GM21447 (cell line): ENCODE results near the gene VIP.
"Not testable (repeated sequence)": the region's sequence is repeated elsewhere in the genome, so short reads cannot be mapped to it uniquely, and the experiment has no call there.

Experiments used
- ATAC-seq: cut with Tn5 transposase; IDR thresholded peaks from one replicate; pipeline ENCODE4 v1.9.1; 2021; ENCODE audit not compliant: unreplicated experiment

The VIP gene

DNA sequence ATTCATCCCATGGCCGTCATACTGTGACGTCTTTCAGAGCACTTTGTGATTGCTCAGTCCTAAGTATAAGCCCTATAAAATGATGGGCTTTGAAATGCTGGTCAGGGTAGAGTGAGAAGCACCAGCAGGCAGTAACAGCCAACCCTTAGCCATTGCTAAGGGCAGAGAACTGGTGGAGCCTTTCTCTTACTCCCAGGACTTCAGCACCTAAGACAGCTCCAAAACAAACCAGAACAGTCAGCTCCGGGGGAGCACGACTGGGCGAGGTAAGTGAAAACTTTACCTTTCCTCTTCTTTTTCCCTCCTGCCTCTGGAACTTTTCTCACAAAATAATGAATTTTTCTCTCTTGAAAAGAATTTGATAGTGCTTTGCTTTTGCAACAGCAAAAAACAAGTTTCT is at the start of gene VIP:
VIP (plus strand) TSS at position 104 of the 400 bp plus-strand sequence. CDS start 1,381 bp downstream, outside the sequence.
- no peak for ATAC-seq

DNA sequence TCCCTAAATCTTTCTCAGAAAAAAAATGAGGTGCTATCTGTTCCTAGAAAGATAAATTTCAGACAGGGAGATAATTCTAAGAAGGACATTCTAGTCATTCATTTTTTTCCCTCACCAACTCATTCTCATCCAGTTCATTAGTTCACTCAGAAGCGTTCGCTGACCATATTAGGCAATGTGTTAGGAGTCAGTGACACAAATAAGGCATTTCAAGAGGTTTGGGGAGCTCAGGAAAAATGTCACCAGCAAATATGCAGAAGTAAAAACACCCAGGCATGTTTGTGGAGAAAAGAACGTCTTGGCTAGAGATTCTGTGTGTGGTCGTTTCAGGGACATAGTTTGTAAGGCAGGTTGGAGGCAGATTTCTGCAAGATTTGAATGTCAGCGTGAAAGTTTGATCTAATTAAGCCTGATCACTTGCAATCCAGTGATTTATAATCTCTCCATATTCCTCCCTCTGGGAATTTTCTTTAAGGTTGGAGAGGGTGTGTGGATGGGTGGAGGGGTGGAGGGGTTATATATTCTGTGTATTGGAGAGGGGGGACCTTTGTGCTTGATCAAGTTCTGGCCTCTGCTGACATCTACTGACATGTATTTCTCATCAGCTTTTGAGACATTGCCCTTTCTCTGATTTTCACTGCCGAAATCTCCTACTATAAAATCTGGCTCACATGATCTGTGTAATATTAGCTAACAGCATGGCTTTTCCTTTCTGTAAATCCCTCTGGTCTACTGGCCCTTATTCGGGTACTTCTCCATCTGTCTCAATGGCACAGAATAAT is 49.3 kb upstream of the VIP start:
- no peak for ATAC-seq

DNA sequence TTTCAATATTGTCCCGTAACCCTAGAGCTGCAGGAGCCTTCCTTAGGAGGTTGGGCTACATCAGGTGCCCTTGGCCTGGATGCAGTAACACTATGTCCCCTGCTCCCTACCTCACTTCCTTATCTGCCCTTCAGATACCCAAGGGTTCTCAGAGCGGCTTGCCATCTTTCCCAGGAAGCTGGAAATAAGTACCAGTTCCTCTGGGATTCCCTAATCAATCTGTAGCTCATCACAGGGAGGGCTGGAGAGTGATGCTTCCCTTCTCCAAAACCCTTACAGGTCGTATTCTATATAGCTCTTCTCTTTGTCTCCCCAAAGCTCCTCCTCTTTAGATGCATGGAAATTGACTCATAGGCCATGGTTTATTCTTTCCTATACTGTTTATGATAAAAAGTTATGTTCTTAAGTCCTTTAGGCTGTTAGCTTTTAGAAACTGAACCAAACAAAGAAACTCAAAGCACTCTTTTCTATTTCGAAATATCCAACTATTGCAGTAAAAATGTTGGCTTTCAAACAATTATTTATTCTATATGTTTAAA is 48.7 kb upstream of the VIP start:
- ATAC-seq, result no peak

DNA sequence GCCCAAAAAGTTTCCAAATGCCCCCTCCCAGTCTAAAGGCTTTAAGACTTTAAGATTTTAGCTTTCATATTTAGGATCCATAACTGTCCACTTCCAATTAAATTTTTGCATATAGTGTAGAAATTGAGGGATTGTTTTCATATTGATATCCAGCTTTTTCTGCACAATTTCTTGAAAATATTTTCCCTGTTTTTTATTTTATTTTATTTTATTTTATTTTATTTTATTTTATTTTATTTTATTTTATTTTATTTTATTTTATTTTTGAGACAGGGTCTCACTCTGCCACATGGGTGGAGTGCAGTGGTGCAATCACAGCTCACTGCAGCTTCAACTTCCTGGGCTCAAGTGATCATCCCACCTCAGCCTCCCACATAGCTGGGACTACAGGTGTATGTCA is 46.8 kb upstream of the VIP start:
- ATAC-seq, result not testable (repeated sequence)

DNA sequence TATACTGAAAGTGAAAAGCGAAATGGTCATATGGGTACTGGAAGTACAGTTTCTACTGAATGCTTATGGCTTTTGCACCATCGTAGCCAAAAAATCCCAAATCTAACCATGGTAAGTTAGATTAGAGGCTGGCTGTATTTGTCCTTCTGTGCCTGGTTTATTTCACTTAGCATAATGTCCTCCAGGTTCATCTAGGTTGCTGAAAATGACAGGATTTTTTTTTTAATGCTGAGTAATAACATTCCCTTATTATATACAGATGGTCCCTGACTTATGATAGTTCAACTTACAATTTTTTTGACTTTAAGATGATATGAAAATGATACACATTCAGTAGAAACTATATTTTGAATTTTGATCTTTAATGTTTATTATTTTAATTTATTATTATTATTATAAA is 45.3 kb upstream of the VIP start:
- no peak for ATAC-seq

DNA sequence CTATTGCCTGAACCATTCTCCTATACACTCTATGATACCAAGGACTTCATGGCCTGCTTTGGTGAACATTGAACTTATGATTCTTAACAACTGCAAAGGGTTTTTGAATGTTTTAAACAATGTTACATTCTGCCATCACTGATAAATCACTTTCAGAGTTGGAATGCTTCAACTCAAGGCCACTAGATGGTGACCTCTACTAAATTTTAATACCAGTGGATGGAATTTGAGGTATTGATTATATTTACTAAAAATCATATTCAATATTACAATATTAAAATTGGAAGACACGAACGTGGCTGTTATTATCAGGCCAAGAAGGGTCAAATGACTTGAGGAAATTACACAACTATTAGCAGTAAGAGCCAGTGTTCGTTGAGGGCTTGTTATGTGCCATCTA is 34.3 kb upstream of the VIP start:
- no peak for ATAC-seq

DNA sequence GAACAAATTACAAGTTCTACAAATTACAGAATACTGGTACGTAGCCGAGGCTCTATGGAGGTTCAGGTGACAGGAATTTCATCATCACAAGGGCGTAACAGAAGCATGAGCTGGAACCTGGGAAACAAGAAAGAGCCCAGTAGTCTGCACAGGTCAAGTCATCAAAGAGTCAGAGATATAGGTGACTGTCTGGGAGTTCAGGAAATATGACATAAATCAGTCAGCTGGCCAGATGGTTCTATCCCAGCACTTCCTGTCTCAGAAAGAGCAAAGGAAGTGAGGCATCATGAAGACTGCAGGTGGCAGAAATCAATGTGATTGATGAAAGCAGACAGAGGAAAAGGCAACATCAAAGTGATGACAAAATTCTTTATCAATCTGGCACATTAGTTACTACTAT is 29.6 kb upstream of the VIP start:
- ATAC-seq, result no peak

DNA sequence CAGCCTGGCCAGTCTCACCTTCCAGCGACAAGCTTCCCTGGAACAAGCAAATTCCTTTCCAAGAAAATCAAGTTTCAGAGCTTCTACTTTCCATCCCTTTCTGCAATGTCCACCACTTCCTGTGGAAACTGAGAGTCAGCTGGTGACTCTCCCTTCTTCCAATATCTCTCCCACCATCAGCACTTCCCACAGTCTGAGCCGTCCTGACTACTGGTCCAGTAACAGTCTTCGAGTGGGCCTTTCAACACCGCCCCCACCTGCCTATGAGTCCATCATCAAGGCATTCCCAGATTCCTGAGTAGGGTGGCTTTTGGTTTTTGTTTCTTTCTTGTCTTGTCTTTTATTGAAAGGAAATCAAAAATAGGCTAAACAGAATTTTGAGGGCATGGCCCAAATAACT is 28.6 kb upstream of the VIP start:
- ATAC-seq, result no peak

DNA sequence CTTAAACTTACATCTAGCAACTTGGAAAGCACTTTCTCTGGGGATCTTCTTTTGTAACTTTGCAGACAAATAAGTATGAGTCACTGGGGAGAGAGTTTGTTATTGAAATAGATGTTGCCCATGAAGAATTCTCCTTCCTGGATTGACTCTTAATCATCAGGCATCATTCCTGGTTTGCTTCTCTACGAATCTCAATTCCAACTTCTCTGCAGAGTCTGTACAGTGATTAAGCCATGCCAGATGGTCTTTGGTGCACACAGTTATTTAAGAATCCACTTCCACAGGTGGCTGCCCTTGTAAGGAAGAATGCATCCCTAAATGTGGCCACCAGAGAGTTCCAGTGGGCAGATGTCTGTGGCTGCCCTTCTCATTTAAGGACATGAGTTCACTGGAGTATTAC is 27.2 kb upstream of the VIP start:
- ATAC-seq, result no peak

DNA sequence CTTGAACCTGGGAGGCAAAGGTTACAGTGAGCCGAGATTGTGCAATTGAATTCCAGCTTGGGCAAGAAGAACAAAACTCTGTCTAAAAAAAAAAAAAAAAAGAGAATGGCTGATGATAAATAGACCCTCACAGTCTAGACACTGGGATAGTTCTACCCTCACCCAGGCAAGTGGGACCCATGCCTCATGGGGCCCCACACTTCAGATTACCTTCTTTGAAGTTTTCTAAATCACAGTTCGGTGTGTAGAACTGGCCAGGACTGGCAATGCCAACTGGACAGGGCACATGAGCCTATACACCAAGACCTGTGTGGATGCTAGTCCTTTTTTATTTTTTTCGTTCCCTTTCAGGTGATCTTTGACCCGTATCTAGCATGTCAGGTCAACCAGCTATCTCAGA is 24.3 kb upstream of the VIP start:
- ATAC-seq, result no peak

DNA sequence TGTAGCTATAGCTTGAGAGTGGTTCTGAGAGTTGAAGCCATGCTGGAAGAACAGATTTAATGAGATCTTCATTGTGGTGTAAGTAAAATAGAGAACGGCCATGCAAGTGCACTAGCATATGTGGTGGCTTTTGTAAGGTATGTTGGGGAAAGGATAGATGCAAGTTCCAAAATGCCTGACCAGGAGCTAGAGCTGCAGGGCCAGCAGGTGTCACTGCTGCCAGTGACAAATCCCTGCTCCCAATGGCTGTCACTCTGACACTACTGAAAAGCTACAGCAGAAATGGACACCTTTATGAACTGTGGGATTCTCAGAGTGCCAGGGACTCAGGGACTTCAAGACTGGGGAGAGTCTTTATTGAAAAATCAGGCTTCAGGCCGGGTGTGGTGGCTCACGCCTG is 23.1 kb upstream of the VIP start:
- no peak for ATAC-seq

DNA sequence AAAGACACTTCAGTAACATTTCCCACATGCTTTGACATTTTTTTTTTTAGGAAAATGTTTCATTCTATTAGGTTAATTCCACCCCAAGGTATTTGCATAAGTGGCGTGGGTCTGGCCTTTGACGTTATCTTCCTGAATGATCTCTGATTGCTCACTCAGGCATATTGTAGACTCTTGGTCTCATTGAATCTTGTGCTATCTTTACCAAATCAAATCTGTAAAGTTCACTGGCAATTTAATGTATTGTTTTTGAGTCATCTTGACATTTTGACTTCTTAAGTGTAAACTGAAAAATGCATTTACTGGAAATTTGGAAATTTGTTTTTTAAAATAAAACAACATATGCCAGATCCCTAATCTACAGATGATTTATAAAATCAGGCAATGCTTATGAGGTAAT is 16.0 kb upstream of the VIP start:
- no peak for ATAC-seq

DNA sequence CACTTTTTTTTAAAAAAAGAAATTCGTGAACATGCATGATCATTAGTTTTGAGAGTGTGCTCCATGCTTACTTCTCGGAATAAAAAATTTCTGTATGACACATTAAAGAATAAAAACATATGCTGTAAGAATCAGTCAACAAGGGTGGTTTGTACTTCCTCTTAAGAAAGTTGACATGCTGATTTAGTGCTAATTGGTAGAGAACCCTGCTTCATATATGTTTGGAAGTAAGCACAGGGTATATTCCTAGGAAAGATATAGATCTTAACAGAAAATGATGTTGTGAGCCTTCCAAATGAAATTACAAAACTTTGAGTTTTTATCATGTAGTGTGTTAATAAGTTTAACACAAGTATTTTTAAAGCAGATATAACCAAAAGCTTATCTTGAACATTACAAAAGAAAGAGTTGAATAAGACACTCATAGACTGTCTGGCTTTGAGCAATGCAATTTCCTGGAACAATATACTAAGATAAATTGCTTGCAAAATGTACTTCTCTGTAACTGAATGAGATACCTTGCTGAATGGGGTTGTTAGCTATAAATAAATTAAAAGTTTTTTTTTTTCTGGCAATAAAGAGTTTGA is 13.8 kb upstream of the VIP start:
- ATAC-seq, result no peak

DNA sequence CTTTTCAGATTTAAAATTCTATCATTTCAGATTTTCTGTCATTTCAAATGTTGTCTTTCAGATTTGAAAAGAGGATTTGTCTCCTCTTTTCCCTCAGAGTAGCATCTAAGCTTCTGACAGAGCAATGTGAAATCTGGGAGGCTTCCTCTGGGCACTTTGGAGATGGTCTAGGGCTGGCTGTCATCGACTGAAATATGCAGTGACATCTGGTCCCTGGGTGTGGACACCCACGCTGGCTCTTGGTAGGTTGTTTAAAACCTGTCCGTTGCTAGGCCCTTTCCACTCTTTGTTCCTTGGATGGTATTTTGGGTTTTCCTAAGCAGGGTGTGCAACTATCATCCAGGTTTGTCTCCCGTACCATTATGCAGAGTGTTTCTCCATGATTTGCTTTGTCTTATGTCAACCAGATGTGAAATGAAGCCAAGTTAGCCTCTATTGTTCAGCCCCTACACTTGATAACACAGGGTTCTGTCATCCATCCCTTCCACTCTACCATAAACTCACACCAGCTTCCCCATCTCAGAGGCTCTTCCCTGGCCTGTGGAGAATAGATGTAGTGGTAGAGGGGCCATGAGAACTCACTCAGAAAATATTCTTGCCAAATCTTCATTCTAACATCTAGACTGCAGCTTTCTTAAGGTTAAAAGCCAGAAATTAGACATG is 5.0 kb upstream of the VIP start:
- ATAC-seq, result no peak

DNA sequence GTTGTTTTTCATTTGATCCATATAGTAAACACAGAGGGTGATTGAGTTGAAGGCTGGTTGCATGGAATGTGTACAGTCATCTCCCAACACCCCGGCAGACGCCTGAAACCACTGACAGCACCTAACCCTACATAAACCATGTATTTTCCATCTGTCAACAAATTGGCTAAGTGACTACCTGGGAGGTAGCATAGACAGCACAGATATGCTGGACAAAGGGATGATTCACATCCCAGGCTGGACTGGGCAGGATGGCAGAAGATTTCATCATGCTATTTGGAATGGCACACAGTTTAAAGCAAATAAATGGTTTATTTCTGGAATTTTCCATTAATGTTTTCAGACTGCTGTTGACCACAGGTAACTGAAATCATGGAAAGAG is 4.4 kb upstream of the VIP start:
- no peak for ATAC-seq

DNA sequence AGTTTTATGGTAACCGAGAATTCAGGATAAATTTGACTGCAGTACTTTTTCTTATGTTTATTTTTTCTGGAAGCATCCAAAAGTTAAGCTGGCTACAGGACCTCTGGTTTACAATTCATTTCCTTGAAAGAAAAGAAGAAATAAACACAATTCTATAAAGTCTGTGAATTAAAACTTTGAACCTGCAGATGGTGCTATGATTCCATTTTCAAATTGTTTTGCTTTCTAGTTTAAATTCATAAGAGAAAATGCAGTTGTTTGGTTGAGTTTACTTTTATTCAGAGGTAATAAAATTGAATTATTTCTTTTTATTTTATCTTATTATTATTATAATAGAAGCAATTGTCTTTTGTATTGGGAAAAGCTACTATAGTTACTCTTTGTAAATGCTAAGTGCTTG is 1.8 kb upstream of the VIP start:
- ATAC-seq, result no peak

DNA sequence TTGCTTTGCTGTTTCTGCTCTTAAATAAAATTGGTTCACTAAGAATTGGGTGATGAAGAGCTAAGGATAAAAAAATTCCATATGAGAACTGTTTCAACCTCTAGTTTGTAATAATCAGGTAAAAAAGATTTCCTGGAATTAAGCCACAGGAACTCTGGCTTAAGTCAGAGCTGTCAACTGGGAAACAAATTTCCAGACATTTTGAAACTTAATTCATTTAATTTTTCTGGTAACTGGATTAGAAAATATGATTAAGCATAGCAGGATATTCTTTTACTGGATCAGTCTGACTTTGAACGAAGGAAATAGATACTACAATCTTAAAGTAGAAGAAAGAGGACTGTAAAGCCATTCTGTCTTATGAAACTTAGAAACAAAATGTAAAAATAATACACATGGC is 1.3 kb upstream of the VIP start:
- no peak for ATAC-seq

DNA sequence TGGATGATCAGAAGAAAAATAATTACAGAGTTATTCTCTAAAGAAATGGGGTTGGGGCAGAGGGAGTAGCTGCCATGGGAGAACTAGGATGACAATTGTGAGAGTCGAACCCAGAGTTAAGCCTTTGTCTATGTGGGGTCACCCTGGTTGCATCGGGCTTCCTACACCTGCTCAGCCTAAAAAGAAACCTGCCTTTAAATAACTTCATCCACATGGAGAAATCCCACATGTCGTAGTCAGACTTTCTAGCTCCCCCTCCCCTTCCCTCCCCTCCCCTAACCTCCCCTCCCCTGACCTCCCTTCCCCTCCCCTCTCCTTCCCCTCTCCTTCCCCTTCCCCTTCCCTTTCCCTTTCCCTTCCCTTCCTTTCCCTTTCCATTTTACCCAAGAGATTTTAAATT is 14.7 kb downstream of the VIP start:
- ATAC-seq, result no peak

DNA sequence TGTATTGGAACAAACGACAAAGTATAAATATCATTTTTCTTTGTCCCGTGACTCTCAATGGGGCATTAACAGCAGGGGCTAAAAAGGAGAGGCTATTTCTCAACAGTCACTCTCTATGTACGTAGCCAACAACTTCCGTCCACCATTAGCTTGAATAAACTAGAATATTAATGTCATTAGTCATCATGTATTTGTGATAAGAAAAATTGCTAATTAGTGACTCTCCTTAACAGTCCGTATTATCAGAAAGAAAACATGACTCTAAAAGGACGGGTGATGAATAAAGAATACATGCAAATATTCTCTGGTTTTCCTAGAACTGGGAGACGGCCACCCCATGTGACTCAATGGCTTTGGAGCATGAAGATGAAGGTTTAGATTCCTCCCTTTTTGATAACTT is 18.6 kb downstream of the VIP start:
- ATAC-seq, result no peak

DNA sequence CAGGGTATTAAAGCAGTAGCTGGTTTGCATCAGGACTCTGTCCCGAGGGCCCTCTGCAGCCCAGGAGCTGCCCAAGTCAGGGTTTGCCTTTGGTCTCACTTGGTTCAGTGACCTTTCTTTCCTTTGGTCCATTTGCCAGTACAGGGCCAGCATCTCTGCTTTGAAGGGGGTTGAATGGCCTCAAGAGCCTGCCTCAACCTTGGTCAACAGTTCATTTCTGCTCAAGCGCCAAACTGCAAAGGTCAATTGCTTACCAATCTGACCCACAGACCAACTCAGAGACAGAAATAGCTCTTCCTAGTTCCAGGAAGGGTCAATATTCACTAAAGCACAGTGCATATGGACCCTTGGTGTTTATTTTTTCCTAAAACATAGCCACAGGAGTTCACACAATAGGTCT is 19.4 kb downstream of the VIP start:
- ATAC-seq, result no peak

DNA sequence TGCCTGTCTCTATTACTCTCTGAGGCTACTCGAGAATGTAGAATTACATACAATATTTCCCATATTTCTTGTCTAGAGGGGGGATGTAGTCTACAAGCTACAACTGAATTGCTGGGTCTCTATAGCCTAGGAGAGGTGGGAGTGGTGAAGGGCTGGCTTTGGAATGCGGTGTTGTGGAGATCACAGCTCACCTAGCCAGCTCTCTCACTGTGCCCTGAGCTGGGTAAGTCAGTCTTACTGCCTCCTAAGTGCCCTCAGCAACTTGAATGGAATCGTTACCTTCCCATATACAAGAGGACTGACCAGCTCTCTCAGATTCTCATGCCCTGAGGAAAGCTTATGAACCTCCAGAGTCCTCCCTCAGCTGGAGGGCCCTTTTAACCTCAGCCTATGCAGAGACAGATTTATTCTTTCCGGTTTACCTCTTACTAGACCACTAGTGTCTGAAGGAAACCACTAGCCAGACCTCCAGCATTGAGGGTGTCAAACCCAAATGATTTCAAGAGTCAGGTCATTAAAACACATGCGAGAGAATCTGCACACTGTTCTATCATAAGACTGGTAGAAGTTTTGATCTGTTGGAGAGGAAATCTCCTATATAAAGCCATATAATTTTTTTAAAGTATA is 20.6 kb downstream of the VIP start:
- no peak for ATAC-seq

DNA sequence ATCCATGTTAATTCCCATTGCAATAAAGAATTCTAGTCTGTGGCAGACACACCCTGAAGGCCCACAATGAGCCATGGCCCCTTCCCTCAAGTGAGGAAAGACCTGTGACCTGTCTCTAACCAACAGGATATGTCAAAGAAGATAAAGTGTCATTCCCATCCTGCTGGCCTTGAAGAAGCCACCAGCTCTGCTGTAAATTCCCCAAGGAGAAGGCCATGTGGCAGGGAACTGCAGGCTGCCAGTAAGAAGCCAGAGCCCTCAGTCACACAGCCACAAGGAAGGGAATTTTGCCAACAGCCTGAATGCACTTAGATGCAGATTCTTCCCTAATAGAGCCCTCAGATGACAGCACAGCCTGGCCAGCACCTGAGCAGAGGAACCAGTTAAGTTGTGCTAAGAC is 24.8 kb downstream of the VIP start:
- ATAC-seq, result no peak
